CD4-positive, alpha-beta memory T cell (primary cell): ENCODE measurements around the gene VASN. TPM values are rescaled to one million over a fixed set of nuclear protein-coding genes. Genes with fewer than 3 reads are reported as not detected.

Experiments used
- CTCF ChIA-PET: fragments of 350-600 bp; sonication (Branson Sonifier 250); formaldehyde crosslinking; loops from one replicate; lab custom pipeline; 2021; ENCODE audit warnings: inconsistent platforms; ENCODE audit not compliant: partially characterized antibody; lab: Charles Lee
- POLR2A ChIA-PET: fragments of 350-600 bp; sonication (Branson Sonifier 250); formaldehyde crosslinking; loops from one replicate; lab custom pipeline; 2021; ENCODE audit not compliant: partially characterized antibody; lab: Charles Lee
- DNase-seq, 5 donors: peaks; one replicate each; pipeline versions ENCODE4 v3.0.0 to v3.0.0-alpha.2; 2020 to 2022; ENCODE audit warnings: mixed read lengths in 1 of 5
- H3K27ac ChIP-seq: one replicate; pipeline ENCODE4 v1.7.0; 2013; ENCODE audit warnings: low read depth, low read length
- H3K27me3 ChIP-seq: 2 replicates; pipeline ENCODE4 v1.7.0; 2013; ENCODE audit warnings: mild to moderate bottlenecking, low read length, moderate library complexity; ENCODE audit not compliant: insufficient read depth
- H3K36me3 ChIP-seq: 2 replicates; pipeline ENCODE4 v1.7.0; 2013; ENCODE audit warnings: mild to moderate bottlenecking, low read length, moderate library complexity; ENCODE audit not compliant: insufficient read depth
- H3K4me1 ChIP-seq: 2 replicates; pipeline ENCODE4 v1.7.0; 2013; ENCODE audit warnings: mild to moderate bottlenecking, low read length, moderate library complexity; ENCODE audit not compliant: insufficient read depth
- H3K4me3 ChIP-seq, 2 donors: one replicate each; pipeline ENCODE4 v1.7.0; 2013; ENCODE audit warnings: low read length in 2 of 2, mild to moderate bottlenecking in 1 of 2
- H3K9me3 ChIP-seq, 2 donors: one replicate each; pipeline ENCODE4 v1.7.0; 2013; ENCODE audit warnings: low read length in 2 of 2, control low read depth in 1 of 2; ENCODE audit not compliant: control insufficient read depth in 1 of 2
- H3K27ac Mint-ChIP-seq, 7 donors: one replicate each; pipeline ENCODE4 v1.8.0; 2020 to 2021; ENCODE audit warnings: mixed read lengths in 7 of 7, mild to moderate bottlenecking in 6 of 7, inconsistent platforms in 3 of 7, moderate library complexity in 3 of 7
- H3K27me3 Mint-ChIP-seq, 2 donors: one replicate each; pipeline ENCODE4 v1.8.0; 2020 to 2021; ENCODE audit warnings: mixed read lengths in 2 of 2
- H3K36me3 Mint-ChIP-seq, 2 donors: one replicate each; pipeline ENCODE4 v1.8.0; 2020 to 2021; ENCODE audit warnings: mixed read lengths in 2 of 2, inconsistent platforms in 1 of 2, mild to moderate bottlenecking in 1 of 2
- H3K4me1 Mint-ChIP-seq, 4 donors: one replicate each; pipeline ENCODE4 v1.8.0; 2020 to 2021; ENCODE audit warnings: mixed read lengths in 4 of 4, mild to moderate bottlenecking in 1 of 4
- H3K4me3 Mint-ChIP-seq, 8 donors: one replicate each; pipeline ENCODE4 v1.8.0; 2020 to 2021; ENCODE audit warnings: mixed read lengths in 8 of 8, mild to moderate bottlenecking in 7 of 8, moderate library complexity in 6 of 8, inconsistent platforms in 3 of 8
- H3K9me3 Mint-ChIP-seq, 8 donors: one replicate each; pipeline ENCODE4 v1.8.0; 2020 to 2021; ENCODE audit warnings: mixed read lengths in 8 of 8, mild to moderate bottlenecking in 5 of 8, inconsistent platforms in 3 of 8, moderate library complexity in 1 of 8
- intact Hi-C: fragments of 100-400 bp; cut with micrococcal nuclease; formaldehyde crosslinking; loops from one replicate; pipeline ENCODE4 v1.15.1; 2023
- polyA plus RNA-seq, 2 donors: library from polyadenylated mRNA; unstranded; fragments of 300-500 nt; fragmentation: Illumina TruSeq; gene quantifications; one replicate each; pipeline ENCODE4 v1.2.3, GENCODE V29; 2021
- total RNA-seq, 2 experiments: library from RNA; stranded (reverse); gene quantifications; one replicate each; pipeline ENCODE4 v1.2.3, GENCODE V29; 2021

VASN gene
- total and polyA plus RNA-seq, 4 experiments from 2014 or later = 0.11 to 0.29 (median 0.16) TPM; not detected in 1

- Histone ChIP-seq H3K36me3 (no peaks in the 10 kb centered on the region), H3K4me1 (peaks cover 9% of the 10 kb centered on the region), H3K9me3 (no peaks in the 10 kb centered on the region), H3K4me3 (no peak overlapping the region), H3K27me3 (no peaks in the 10 kb centered on the region), H3K27ac (no peak overlapping the region)
- H3K27me3 Mint-ChIP-seq = no peaks in the 10 kb centered on the region
- H3K36me3 Mint-ChIP-seq = no peaks in the 10 kb centered on the region
- peaks cover 0 to 5% (median 1%) of the 10 kb centered on the region in 4 donors for H3K4me1 Mint-ChIP-seq
- intact Hi-C loops = no loop called here
- CTCF ChIA-PET = interaction anchor here (1.4 to 13.3 kb wide), 3 partner anchors 16 to 42 kb away, joined by 5 to 161 read pairs (median 53); no protein-coding TSS in a partner anchor
- H3K9me3 Mint-ChIP-seq = no peaks in the 10 kb centered on the region
- H3K27ac Mint-ChIP-seq = no peak overlapping the region
- no peak for DNase-seq
- POLR2A ChIA-PET = no interaction called here
- no peak overlapping the region for H3K4me3 Mint-ChIP-seq
Measured at GRCh38 chr16:4325253-4325758, 46.3 kb upstream of the VASN start.

DNA sequence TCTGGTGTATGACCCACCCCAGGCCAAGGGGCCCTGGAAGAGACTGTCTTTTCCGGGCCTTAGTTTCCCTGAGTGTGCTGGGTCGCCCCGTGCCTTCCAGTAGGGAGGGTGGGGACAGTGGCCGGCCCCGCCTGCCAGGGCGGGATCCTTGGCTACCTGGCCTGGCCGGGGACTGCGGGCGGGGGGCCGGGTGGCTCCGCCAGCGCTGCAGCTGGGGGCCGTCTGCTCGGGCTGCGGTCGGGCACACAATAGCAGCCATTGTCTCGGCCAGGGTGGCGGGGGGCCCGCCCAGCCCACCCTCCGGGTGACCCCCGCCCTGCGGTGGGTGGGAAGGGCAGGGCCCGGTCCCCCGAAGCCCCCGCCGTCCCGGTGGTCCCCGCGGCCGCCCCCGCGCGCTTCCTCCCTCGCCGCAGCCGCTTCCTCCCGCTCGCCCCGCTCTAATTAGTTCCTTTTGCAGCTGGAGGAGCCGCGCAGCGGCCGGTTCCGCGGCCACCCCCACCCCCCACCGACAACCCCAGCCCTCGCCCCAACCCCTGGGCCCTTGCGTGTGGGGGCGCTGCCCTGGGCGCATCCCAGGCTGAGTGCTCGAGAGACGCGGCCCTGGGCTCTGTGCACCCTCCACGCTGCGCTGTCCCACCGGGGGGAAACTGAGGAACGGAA is 44.1 kb upstream of the VASN start:
- peak overlapping the region in 3 of 8 donors; percentile 6 to 29 (median 20) for H3K4me3 Mint-ChIP-seq
- CTCF ChIA-PET = interaction anchor here (0.8 to 13.3 kb wide), 5 partner anchors 10 to 345 kb away, joined by 3 to 161 read pairs (median 5); no protein-coding TSS in a partner anchor
- Histone ChIP-seq H3K9me3 (no peaks in the 10 kb centered on the region), H3K27ac (no peak overlapping the region), H3K36me3 (no peaks in the 10 kb centered on the region), H3K4me3 (peak overlapping the region in 1 of 2 donors; percentile 33), H3K4me1 (peaks cover 9% of the 10 kb centered on the region), H3K27me3 (no peaks in the 10 kb centered on the region)
- H3K36me3 Mint-ChIP-seq = no peaks in the 10 kb centered on the region
- H3K4me1 Mint-ChIP-seq = peaks cover 0 to 5% (median 1%) of the 10 kb centered on the region in 4 donors
- DNase-seq = peak in 1 of 5 donors; percentile 41
- H3K27me3 Mint-ChIP-seq = no peaks in the 10 kb centered on the region
- POLR2A ChIA-PET = interaction anchor here (1.0 to 1.7 kb wide), 4 partner anchors 18 to 74 kb away, joined by 3 to 5 read pairs (median 5); no protein-coding TSS in a partner anchor
- intact Hi-C loops = no loop called here
- H3K27ac Mint-ChIP-seq = no peak overlapping the region
- H3K9me3 Mint-ChIP-seq = no peaks in the 10 kb centered on the region

DNA sequence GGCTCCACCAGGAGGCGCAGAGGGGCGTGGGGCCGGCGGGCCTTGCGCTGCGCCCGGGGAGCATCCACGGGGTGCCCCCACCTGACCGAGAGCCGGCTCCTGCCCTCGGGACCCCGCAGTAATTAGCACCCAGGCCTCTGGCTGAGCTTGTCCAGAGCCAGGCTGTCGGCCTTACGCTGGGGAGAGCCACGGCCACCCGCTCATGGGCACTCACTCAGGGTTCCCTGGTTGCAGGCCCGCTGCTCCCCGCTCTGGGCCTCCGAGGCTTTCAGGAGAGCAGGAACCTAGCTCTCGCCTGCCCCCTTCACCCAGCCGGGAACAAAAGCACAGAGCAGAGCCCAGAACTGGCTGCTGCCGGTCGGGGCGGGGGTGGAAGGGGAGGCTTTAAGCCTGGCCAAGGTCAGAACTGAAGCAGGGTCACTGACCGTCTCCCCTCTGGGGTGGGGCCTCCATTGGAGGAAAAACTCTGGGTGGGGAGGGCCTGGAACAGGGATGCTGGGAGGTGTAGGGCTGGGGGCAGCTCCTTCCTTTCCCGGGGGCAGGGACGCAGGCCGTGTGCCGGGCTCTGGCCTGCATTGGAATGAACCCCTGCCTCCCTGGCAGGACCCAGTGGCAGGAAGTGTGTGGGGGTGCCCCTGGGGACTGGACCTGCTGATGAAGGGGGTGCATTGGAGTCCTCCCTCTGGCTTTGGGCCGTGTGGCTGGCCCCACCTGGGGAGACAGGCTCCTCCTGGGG is 43.4 kb upstream of the VASN start:
- CTCF ChIA-PET = interaction anchor here (1.2 to 13.3 kb wide), 3 partner anchors 19 to 345 kb away, joined by 5 to 161 read pairs (median 53); no protein-coding TSS in a partner anchor
- Mint-ChIP-seq H3K4me1 (peaks cover 0 to 5% (median 1%) of the 10 kb centered on the region in 4 donors), H3K27ac (peak overlapping the region in 1 of 7 donors; percentile 44), H3K9me3 (no peaks in the 10 kb centered on the region), H3K4me3 (peak overlapping the region in 7 of 8 donors; percentile 6 to 59 (median 43)), H3K36me3 (no peaks in the 10 kb centered on the region), H3K27me3 (no peaks in the 10 kb centered on the region)
- peak overlapping the region in 1 of 2 donors; percentile 33 for H3K4me3 ChIP-seq
- H3K36me3 ChIP-seq = no peaks in the 10 kb centered on the region
- intact Hi-C loops = no loop called here
- DNase-seq = peak; percentile 41 to 60 (median 43)
- POLR2A ChIA-PET = interaction anchor here (1.0 to 1.7 kb wide), 4 partner anchors 17 to 75 kb away, joined by 5 read pairs; no protein-coding TSS in a partner anchor
- no peak overlapping the region for H3K27ac ChIP-seq
- H3K27me3 ChIP-seq = no peaks in the 10 kb centered on the region
- H3K4me1 ChIP-seq = peaks cover 9% of the 10 kb centered on the region
- no peaks in the 10 kb centered on the region for H3K9me3 ChIP-seq

- ChIA-PET POLR2A (interaction anchor here (0.6 to 1.7 kb wide), 4 partner anchors 18 to 73 kb away, joined by 3 to 5 read pairs (median 5); no protein-coding TSS in a partner anchor), CTCF (interaction anchor here (0.9 to 13.3 kb wide), 11 partner anchors 9 to 390 kb away, joined by 3 to 161 read pairs (median 5); no protein-coding TSS in a partner anchor)
- H3K4me1 Mint-ChIP-seq = peaks cover 0 to 5% (median 1%) of the 10 kb centered on the region in 4 donors
- Histone ChIP-seq H3K4me3 (no peak overlapping the region), H3K9me3 (no peaks in the 10 kb centered on the region), H3K36me3 (no peaks in the 10 kb centered on the region), H3K27ac (no peak overlapping the region), H3K27me3 (no peaks in the 10 kb centered on the region), H3K4me1 (peaks cover 9% of the 10 kb centered on the region)
- no peaks in the 10 kb centered on the region for H3K9me3 Mint-ChIP-seq
- H3K36me3 Mint-ChIP-seq = no peaks in the 10 kb centered on the region
- DNase-seq = no peak
- no peaks in the 10 kb centered on the region for H3K27me3 Mint-ChIP-seq
- intact Hi-C loops = no loop called here
- peak overlapping the region in 1 of 8 donors; percentile 50 for H3K4me3 Mint-ChIP-seq
- H3K27ac Mint-ChIP-seq = peak overlapping the region in 1 of 7 donors; percentile 44
Measured at GRCh38 chr16:4328782-4329775, 42.6 kb upstream of the VASN start.

- no peaks in the 10 kb centered on the region for H3K9me3 ChIP-seq
- peak; percentile 59 to 71 (median 61) for DNase-seq
- no peaks in the 10 kb centered on the region for H3K36me3 ChIP-seq
- H3K27me3 Mint-ChIP-seq = no peaks in the 10 kb centered on the region
- no peaks in the 10 kb centered on the region for H3K9me3 Mint-ChIP-seq
- ChIA-PET POLR2A (interaction anchor here (0.6 kb wide), 1 partner anchor 395 kb away, joined by 3 read pairs; no protein-coding TSS in a partner anchor), CTCF (interaction anchor here (0.6 to 13.3 kb wide), 16 partner anchors 8 to 391 kb away, joined by 3 to 161 read pairs (median 4); no protein-coding TSS in a partner anchor)
- peak overlapping the region in 1 of 7 donors; percentile 50 for H3K27ac Mint-ChIP-seq
- intact Hi-C loops = loop anchor here (1.0 to 2.0 kb wide), 5 partner anchors 23 to 392 kb away; no protein-coding TSS in a partner anchor
- no peaks in the 10 kb centered on the region for H3K36me3 Mint-ChIP-seq
- no peak overlapping the region for H3K27ac ChIP-seq
- H3K4me3 Mint-ChIP-seq = no peak overlapping the region
- H3K27me3 ChIP-seq = no peaks in the 10 kb centered on the region
- peaks cover 9% of the 10 kb centered on the region for H3K4me1 ChIP-seq
- H3K4me1 Mint-ChIP-seq = peaks cover 0 to 5% (median 1%) of the 10 kb centered on the region in 4 donors
- H3K4me3 ChIP-seq = no peak overlapping the region
Measured at GRCh38 chr16:4330277-4330874, 41.3 kb upstream of the VASN start.

DNA sequence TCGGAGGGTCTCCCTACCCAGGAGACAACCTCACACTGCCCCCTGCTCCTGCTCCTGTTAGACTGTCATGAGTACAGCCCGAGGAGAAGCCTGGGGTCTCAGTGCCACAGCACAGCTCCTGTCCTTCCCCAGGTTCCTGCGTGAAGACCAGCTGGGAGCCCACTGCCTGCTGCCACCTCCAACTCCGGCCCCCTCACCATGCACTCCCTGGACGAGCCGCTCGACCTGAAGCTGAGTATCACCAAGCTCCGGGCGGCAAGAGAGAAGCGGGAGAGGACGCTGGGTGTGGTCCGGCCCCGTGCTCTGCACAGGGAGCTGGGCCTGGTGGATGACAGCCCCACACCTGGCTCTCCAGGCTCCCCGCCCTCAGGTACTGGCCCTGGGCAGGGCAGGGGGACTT is 39.6 kb upstream of the VASN start:
- no peak overlapping the region for H3K4me3 Mint-ChIP-seq
- H3K27me3 Mint-ChIP-seq = no peaks in the 10 kb centered on the region
- Histone ChIP-seq H3K27ac (no peak overlapping the region), H3K9me3 (no peaks in the 10 kb centered on the region), H3K27me3 (no peaks in the 10 kb centered on the region), H3K4me1 (peaks cover 9% of the 10 kb centered on the region), H3K4me3 (no peak overlapping the region), H3K36me3 (no peaks in the 10 kb centered on the region)
- DNase-seq = no peak
- no peaks in the 10 kb centered on the region for H3K9me3 Mint-ChIP-seq
- no peak overlapping the region for H3K27ac Mint-ChIP-seq
- CTCF ChIA-PET = interaction anchor here (0.8 to 13.3 kb wide), 11 partner anchors 20 to 392 kb away, joined by 3 to 161 read pairs (median 4); no protein-coding TSS in a partner anchor
- peaks cover 0 to 5% (median 1%) of the 10 kb centered on the region in 4 donors for H3K4me1 Mint-ChIP-seq
- POLR2A ChIA-PET = interaction anchor here (1.0 kb wide), 1 partner anchor 18 kb away, joined by 3 read pairs; no protein-coding TSS in a partner anchor
- H3K36me3 Mint-ChIP-seq = no peaks in the 10 kb centered on the region
- intact Hi-C loops = no loop called here
